Myocyte (in vitro differentiated cells): ENCODE data around the gene ST8SIA2. TPM values are rescaled to one million over a fixed set of nuclear protein-coding genes. Genes with fewer than 3 reads are reported as not detected.
"Not testable (repeated sequence)": the region's sequence is repeated elsewhere in the genome, so short reads cannot be mapped to it uniquely, and the experiment has no call there.

ENCODE experiments used
- DNase-seq: peaks from one replicate; pipeline ENCODE4 v3.0.0-alpha.2; 2012; ENCODE audit warnings: low read depth
- total RNA-seq: library from RNA; depleted of rRNA; stranded (reverse); fragments of >200 nt; gene quantifications from 2 replicates; pipeline ENCODE4 v1.2.3, GENCODE V29; 2014

ST8SIA2 gene
- total RNA-seq, 1 donor from 2014 or later, result 30.8 TPM

- no peak for DNase-seq
These were observed 41.5 kb downstream of the ST8SIA2 start for GRCh38 chr15:92435145-92435544.

GRCh38 chr15:92438471-92438870 is 44.8 kb downstream of the ST8SIA2 start:
- DNase-seq, result no peak

- no peak for DNase-seq
These were observed 49.7 kb downstream of the ST8SIA2 start for GRCh38 chr15:92443381-92443780.

- no peak for DNase-seq
These were observed 51.0 kb downstream of the ST8SIA2 start for GRCh38 chr15:92444631-92445030.

GRCh38 chr15:92448370-92448769 is 54.7 kb downstream of the ST8SIA2 start:
- peak; percentile 35 for DNase-seq

- DNase-seq, result peak; percentile 40
These were observed 55.8 kb downstream of the ST8SIA2 start for GRCh38 chr15:92449476-92449875.

GRCh38 chr15:92451225-92451825 is 57.6 kb downstream of the ST8SIA2 start:
- DNase-seq, result peak; percentile 92

GRCh38 chr15:92452143-92452542 is 58.5 kb downstream of the ST8SIA2 start:
- DNase-seq, result peak; percentile 63

- no peak for DNase-seq
These were observed 59.9 kb downstream of the ST8SIA2 start for GRCh38 chr15:92453607-92454006.

GRCh38 chr15:92454555-92455105 is 60.9 kb downstream of the ST8SIA2 start:
- no peak for DNase-seq

GRCh38 chr15:92455271-92455670 is 61.6 kb downstream of the ST8SIA2 start:
- DNase-seq, result no peak

GRCh38 chr15:92457471-92458041 is 63.9 kb downstream of the ST8SIA2 start:
- no peak for DNase-seq

GRCh38 chr15:92460023-92460422 is 66.3 kb downstream of the ST8SIA2 start:
- no peak for DNase-seq

- DNase-seq, result no peak
These were observed 68.9 kb downstream of the ST8SIA2 start for GRCh38 chr15:92462424-92463125.

- DNase-seq, result no peak
These were observed 69.7 kb downstream of the ST8SIA2 start for GRCh38 chr15:92463352-92463751.

GRCh38 chr15:92463826-92464225 is 70.1 kb downstream of the ST8SIA2 start:
- DNase-seq, result peak; percentile 31

GRCh38 chr15:92466834-92467233 is 73.2 kb downstream of the ST8SIA2 start:
- no peak for DNase-seq

- DNase-seq, result no peak
These were observed 73.6 kb downstream of the ST8SIA2 start for GRCh38 chr15:92467245-92467644.

GRCh38 chr15:92468991-92469390 is 75.3 kb downstream of the ST8SIA2 start:
- DNase-seq, result no peak

- DNase-seq, result no peak
These were observed 77.6 kb downstream of the ST8SIA2 start for GRCh38 chr15:92471288-92471687.

GRCh38 chr15:92473756-92474155 is 80.1 kb downstream of the ST8SIA2 start:
- DNase-seq, result no peak

- DNase-seq, result not testable (repeated sequence)
These were observed 86.0 kb downstream of the ST8SIA2 start for GRCh38 chr15:92479730-92480129.
